Progenitor cell of endocrine pancreas (in vitro differentiated cells): ENCODE results near the gene SPATS2L. TPM values are rescaled to one million over a fixed set of nuclear protein-coding genes. Genes with fewer than 3 reads are reported as not detected.

Experiments
- DNase-seq: peaks from one replicate; pipeline ENCODE4 v3.0.0; 2021; ENCODE audit warnings: low spot score; ENCODE audit not compliant: unreplicated experiment
- H3K27ac Mint-ChIP-seq: 2 replicates; pipeline ENCODE4 v1.8.0; 2021; ENCODE audit warnings: mild to moderate bottlenecking, moderate library complexity, mixed read lengths
- H3K27me3 Mint-ChIP-seq: 2 replicates; pipeline ENCODE4 v1.8.0; 2021; ENCODE audit warnings: mixed read lengths
- H3K36me3 Mint-ChIP-seq: 2 replicates; pipeline ENCODE4 v1.8.0; 2022; ENCODE audit warnings: mixed read lengths; ENCODE audit not compliant: insufficient read depth
- H3K4me1 Mint-ChIP-seq: 2 replicates; pipeline ENCODE4 v1.8.0; 2021; ENCODE audit warnings: low read depth, mixed read lengths
- H3K4me3 Mint-ChIP-seq: 2 replicates; pipeline ENCODE4 v1.8.0; 2021; ENCODE audit warnings: low read depth, mild to moderate bottlenecking, moderate library complexity, mixed read lengths
- H3K9me3 Mint-ChIP-seq: 2 replicates; pipeline ENCODE4 v1.8.0; 2021; ENCODE audit warnings: low read depth, mixed read lengths
- total RNA-seq: library from RNA; stranded (reverse); gene quantifications from 2 replicates; pipeline ENCODE4 v1.2.1, GENCODE V29; 2021
- TF ChIP-seq, protein P1 (sequence below): fragments of 200-600 bp; sonication (generic); IDR thresholded peaks from one replicate; pipeline ENCODE4 v1.5.0; 2021; ENCODE audit warnings: antibody characterized with exemption, mild to moderate bottlenecking; ENCODE audit not compliant: unreplicated experiment

Gene SPATS2L
- total RNA-seq, 1 donor from 2014 or later, result 110 TPM

DNA sequence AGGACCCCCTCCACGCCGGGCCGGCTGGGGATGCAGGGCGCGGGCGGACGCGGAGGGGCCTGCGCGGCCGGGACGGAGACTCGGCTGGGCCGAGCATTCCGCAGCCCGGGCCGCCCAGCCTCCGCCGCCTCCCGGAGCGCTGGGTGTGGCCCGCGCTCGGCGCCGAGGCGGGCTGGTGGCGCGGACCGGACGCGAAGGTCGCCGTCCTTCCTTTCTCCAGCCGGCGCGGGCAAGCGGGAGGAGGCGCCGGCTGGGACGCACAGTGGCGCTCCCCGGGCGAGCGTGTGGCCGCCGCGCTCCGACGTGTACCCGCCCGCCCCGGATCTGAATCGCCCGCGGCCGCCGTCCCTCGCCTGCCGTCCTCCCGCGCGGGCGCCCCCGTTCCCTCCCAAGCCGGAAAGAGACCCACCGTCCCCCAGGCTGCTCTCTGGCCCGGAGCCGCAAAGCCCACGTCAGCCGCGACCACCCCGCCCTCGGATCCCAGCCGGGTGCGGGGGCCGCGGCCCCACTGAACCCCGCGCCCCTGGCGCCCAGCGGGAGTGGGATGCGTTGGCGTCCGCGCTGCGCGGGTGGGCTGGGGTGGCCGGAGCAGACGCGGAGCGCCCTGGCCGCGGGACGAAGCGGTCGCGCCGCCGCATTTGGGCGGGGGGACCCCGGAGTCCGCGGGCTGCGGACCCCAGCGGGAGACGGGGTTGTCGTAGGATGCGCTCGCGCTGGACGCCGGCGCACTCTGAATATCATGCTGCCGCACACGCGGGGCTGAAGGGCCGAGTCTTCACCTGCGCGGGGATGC is 634 bp downstream of the SPATS2L start:
- H3K27ac Mint-ChIP-seq, result peak overlapping the region; percentile 94
- peaks cover 56% of the 10 kb centered on the region for H3K4me1 Mint-ChIP-seq
- H3K9me3 Mint-ChIP-seq, result no peaks in the 10 kb centered on the region
- H3K36me3 Mint-ChIP-seq, result no peaks in the 10 kb centered on the region
- DNase-seq, result peak; percentile 26
- peak overlapping the region; percentile 84 for H3K4me3 Mint-ChIP-seq
- H3K27me3 Mint-ChIP-seq, result no peaks in the 10 kb centered on the region
- TF ChIP-seq, protein P1, sequence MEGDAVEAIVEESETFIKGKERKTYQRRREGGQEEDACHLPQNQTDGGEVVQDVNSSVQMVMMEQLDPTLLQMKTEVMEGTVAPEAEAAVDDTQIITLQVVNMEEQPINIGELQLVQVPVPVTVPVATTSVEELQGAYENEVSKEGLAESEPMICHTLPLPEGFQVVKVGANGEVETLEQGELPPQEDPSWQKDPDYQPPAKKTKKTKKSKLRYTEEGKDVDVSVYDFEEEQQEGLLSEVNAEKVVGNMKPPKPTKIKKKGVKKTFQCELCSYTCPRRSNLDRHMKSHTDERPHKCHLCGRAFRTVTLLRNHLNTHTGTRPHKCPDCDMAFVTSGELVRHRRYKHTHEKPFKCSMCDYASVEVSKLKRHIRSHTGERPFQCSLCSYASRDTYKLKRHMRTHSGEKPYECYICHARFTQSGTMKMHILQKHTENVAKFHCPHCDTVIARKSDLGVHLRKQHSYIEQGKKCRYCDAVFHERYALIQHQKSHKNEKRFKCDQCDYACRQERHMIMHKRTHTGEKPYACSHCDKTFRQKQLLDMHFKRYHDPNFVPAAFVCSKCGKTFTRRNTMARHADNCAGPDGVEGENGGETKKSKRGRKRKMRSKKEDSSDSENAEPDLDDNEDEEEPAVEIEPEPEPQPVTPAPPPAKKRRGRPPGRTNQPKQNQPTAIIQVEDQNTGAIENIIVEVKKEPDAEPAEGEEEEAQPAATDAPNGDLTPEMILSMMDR, result no peak

DNA sequence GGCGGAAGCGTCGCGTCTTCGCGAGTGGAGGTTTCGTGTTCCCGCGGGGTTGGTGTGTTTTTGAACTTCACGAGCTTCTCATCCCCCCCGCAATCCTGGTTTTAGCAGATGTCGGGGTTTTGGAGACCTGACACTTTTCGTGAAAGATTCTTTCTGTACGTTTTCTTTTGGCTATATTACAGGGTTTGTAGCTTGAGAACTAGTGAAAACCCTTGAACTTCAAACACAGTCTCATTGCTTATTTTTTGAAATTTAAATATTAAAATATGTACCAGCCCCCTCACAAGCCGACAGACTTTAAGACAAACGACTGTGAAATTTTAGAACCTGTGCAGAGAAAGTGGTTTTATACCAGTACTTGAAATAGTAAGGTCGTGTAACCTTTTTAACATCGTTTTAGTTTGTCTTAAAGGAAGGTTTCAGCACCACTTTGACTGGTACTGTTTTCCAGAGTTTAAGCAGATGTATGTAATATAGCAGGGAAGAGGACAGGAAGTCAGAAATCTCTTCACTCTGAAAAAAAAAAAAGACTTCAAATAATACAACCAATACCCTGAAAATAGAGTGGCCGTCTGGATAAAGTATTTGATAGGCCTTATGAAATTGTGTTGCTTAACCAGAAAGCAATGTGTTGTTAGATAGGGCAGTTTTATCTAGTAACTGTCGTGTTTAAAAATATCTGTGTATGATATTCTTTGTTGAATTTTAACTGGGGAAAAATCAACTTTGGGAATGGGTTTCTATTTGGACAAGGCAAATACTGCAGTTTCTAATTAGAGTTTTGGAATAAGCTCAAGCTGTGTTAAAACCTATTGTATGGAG is 1.4 kb downstream of the SPATS2L start:
- TF ChIP-seq, protein P1, result no peak
- peak overlapping the region; percentile 84 for H3K4me3 Mint-ChIP-seq
- H3K27me3 Mint-ChIP-seq, result no peaks in the 10 kb centered on the region
- no peak for DNase-seq
- H3K27ac Mint-ChIP-seq, result peak overlapping the region; percentile 94
- H3K36me3 Mint-ChIP-seq, result no peaks in the 10 kb centered on the region
- H3K4me1 Mint-ChIP-seq, result peaks cover 53% of the 10 kb centered on the region
- H3K9me3 Mint-ChIP-seq, result no peaks in the 10 kb centered on the region

DNA sequence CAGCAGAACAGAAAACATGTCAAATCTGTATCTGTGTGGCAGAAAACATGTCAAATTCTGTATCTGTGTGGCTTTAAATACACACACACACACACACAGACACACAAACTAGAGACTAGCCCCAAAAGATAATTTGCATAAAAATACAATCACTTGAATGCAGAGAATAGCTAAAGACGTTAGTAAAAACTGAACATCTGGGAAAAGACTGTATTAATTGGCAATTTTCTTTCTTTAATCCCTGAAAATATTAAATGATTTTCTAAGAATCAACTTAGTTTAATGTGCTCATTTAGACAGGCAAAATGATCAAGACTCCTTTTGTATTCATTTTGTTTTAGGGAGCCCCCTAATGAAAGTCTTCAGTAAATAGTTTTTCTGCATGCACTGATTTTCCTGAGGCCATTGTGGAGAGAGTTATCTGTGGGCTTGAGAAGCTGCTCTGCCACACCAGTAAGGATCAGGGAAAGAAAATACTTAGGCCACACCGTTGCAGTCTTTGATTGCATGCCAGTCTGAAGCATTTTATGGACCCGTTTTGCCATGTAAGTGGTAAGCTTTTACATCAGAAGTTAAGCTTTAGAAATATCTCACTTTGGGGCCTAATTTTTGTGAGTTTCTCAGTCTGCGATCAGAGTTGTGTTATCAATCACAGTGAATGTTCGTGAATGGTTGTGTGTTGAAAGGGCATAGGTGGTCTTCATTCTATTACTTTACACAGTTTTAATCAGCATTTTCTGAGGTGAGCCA is 2.2 kb downstream of the SPATS2L start:
- TF ChIP-seq, protein P1, result no peak
- H3K27me3 Mint-ChIP-seq, result no peaks in the 10 kb centered on the region
- no peaks in the 10 kb centered on the region for H3K9me3 Mint-ChIP-seq
- no peaks in the 10 kb centered on the region for H3K36me3 Mint-ChIP-seq
- peak overlapping the region; percentile 84 for H3K4me3 Mint-ChIP-seq
- no peak for DNase-seq
- peaks cover 51% of the 10 kb centered on the region for H3K4me1 Mint-ChIP-seq
- peak overlapping the region; percentile 94 for H3K27ac Mint-ChIP-seq

DNA sequence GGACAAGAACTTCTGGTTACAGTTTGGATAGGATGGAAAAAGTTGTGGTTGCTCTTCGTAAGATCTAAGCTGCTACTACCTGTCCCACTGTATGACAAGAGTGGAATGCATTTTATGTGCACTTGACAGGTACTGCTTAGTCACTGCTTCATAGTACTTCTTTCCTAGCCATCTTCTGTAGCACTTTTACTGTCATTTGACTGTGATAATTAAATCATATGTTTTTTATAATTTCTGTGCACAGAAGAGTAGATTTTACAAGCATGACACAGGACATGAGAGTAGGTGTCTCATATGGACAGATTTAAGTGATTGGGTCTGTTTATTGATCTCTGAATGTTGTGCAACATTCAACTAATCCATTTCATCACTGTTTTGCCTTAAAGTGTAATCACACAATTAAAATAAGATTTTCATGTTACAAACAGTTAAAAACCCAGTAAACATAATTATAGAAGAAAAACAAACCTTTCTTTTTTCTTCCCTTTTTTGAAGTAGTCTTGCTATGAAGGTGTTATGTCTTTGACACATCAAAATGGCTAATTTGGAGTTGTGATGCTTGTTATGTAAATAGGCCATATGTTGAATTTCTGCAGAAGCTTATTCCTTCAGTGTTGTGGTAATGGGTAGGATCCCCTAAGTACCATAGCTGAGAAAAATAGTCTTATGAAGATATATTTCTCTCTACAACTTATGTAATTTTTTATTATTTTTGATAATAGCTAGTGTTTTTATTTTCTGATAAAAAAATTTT is 3.0 kb downstream of the SPATS2L start:
- Mint-ChIP-seq H3K4me1 (peaks cover 56% of the 10 kb centered on the region), H3K27me3 (no peaks in the 10 kb centered on the region), H3K4me3 (peak overlapping the region; percentile 84), H3K27ac (peak overlapping the region; percentile 94), H3K9me3 (no peaks in the 10 kb centered on the region), H3K36me3 (no peaks in the 10 kb centered on the region)
- TF ChIP-seq, protein P1, result no peak
- DNase-seq, result no peak
